A549 treated with DMSO at 1 μM for 4 hours (cell line): ENCODE results near the gene SERF2. TPM values are rescaled to one million over a fixed set of nuclear protein-coding genes. Genes with fewer than 3 reads are reported as not detected.

Experiments
- total RNA-seq: library from RNA; stranded (reverse); fragments of 200-300 nt; extraction: Qiagen RNA extraction; gene quantifications from 5 replicates; pipeline ENCODE4 v1.2.3, GENCODE V29; 2022; ENCODE audit warnings: low read depth

Gene SERF2
- total RNA-seq, result 471 to 668 TPM (median 637 TPM) in 5 replicates

DNA sequence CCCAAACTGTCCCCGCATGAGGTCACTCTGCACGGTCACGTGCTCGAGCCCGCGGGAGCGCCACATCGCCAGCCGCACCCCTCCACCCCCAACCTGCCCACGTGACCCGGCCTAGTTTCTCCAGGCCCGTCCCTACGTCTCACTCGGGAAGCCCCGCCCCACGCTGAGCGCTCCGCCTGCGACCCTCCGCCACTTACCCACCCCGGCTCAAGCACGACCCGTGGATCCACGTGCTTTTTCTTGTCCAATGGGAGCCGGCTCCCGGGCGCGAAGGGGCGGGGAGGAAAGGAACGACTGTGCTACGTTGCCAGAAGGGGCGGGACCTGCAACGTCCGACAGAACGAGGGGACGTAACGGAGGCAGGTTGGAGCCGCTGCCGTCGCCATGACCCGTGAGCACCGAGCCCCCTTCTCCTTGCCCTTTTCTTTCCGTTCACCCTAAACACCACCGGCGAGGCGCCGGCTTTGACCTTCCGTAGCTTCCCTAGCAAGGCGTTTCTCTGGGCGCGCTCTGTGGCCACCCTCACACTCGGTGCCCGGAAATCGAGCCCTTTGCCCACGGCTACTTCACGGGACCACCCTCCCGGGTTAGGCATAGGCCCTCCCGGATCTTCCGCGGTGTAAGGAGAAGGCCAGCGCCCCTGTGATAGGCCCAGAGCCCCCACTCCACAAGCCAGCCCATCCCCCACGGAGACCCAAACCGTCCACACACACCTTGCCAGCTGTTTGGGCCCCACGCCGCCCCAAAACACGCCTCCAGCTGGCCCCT is at the start of gene SERF2:
SERF2 (plus strand) TSS at position 328 of the 768 bp plus-strand sequence; CDS start at position 385, 57 bp downstream.

DNA sequence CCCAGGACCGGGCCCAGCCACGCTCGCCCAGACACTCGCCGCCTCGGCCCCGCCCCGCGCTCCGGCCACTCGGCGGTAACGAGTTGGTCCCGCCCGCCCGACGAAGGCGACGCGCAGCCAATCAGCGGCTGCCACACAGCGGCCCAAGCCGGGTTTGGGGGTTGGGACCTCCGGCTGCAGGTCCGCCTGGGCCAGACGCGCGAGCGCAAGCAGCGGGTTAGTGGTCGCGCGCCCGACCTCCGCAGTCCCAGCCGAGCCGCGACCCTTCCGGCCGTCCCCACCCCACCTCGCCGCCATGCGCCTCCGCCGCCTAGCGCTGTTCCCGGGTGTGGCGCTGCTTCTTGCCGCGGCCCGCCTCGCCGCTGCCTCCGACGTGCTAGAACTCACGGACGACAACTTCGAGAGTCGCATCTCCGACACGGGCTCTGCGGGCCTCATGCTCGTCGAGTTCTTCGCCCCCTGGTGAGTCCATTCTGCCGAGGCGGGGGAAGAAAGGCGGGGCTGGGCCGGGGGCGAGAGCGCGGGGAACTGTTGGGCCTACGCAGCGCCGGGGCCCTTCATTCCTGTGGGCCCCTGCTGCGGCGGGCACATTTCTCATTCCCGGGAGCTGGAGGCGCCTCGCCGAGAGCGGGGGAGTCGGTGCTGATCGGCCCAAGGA is 45.7 kb upstream of the SERF2 start, which contains the start of gene PDIA3:
PDIA3 (plus strand) TSS at position 194 of the 658 bp plus-strand sequence; CDS start at position 296, 102 bp downstream.

DNA sequence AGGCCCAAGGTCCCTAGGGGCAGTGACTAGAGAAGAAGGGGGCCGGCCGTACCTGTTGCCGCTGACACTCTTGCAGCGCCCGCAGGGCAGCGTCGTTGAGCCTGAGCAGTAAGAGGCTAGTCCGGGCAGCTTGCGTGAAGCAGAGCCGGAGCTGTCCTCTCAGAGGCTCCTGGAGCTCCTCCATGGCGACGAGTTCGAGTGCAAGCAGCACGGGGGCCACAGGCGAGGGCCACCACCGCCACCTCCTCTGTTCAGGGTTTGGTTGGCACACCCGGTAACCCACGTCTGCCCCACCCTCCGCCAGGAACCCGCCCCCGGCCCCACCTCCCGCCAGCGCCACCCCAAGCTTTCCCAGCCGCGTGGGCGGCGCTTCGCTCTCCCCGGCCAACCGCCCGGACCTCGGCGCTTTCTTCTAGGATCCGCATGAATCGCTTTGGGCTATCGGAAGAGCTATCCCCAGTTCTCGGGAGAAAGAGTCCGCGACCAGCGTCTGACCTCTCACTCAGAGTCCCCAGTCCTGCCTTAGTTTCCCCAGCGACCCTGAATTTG is 15.3 kb upstream of the SERF2 start, which contains the start of gene ELL3:
ELL3 (minus strand) TSS at position 249 of the 549 bp plus-strand sequence; CDS start at position 184, 65 bp downstream.

DNA sequence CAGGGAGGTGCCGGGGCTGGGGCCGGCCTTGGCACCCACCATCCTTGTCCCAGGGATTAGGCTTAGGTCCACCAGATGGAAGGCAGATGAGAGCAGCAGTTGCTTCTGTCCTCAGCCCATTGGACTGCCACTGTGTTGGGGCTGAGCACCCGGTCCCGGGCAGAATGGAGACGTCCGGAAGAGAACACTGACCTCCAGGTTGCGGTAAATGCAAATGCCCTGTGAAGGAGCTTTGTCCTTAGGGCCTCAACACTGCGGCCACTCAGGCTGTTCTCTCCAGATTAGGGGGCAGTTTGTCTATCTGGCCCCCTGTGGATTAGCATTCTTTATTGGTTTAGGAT is 7.8 kb downstream of the SERF2 start, which contains the start of gene SERINC4:
SERINC4 (minus strand) TSS at position 276 of the 341 bp plus-strand sequence; CDS start at position 42, 234 bp downstream.

DNA sequence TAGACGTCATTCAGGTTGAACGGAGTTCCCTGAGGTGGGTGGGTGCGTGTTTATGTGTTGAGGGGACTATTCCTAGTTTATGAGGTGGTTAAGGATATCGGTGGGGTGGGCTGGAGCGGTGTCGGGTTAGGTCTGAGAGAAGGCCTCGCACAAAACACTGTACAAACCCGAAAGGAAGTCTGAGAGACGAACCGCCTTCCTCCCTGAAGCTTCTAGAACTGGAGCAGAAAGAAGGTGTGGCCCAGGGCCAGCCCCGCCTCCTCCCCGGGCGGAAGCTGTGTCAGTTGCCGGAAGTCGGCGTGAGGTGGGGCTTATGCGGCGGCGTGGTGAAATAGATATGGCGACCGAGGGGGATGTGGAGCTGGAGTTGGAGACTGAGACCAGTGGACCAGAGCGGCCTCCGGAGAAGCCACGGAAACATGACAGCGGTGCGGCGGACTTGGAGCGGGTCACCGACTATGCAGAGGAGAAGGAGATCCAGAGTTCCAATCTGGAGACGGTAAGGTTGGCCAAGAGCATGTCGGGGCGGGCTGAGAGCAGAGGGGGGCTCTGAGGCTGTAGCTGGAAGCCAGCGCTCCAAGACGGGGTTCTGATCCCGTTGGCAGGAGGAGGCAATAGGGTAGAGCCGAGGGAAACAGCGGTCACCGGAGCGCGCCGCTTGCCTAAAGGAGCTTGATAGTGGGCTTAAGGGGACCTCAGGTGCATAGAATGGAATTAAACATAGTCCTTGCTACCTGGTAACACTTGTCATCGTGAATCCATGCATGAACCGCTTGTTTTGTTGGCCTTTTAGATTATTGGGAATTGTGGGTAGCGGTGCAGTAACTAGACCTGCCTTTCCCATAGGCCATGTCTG is 8.4 kb downstream of the SERF2 start, which contains the start of gene HYPK:
HYPK (plus strand) TSS at position 314 of the 856 bp plus-strand sequence; CDS start at position 338, 24 bp downstream.

DNA sequence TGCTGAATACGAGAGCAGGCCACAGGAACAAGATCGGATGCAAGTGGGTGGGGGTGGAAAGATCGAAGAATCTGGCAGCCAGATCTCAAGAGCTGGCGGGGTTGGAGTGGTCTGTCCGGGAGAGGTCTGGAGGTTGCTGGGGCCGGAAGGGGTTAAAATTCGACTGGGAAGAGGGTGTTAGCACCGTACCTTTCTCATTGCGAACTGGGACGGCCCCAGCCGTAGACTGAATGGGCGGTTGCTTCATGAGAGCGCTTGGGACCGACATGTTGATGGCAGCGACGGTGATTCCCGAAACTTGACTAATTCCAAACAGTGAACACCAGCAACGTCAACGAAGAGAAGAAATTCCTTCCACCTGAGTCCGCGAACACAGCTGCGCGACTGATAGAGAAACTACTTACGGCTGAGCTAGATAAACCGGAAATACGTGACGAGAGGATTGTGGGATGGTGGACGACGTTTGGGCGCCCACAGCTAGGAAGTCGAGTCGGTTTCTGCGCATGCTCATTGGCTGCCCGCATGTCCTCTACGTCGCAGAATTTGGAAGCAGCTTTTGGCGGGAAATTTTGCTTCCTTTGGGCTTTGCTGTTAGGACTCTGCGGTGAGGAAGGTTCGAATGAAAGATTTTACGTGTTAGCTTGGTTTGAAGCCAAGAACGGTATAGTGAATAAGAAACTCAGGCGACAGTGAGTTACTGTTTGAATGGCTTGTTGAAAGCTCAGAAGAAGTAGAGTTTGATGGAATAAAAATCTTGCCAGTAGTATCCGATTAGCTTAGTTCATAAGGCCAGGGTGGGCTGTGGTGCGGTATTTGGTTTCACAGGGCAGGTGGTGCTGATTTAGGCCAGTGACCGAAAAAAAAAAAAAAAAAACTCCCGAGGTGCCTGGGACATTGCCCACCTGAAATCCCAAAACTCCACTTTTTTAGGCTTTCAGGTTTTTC is 32.5 kb downstream of the SERF2 start, which contains the start of gene MFAP1:
MFAP1 (minus strand) TSS at position 389 of the 945 bp plus-strand sequence; CDS start at position 268, 121 bp downstream.

DNA sequence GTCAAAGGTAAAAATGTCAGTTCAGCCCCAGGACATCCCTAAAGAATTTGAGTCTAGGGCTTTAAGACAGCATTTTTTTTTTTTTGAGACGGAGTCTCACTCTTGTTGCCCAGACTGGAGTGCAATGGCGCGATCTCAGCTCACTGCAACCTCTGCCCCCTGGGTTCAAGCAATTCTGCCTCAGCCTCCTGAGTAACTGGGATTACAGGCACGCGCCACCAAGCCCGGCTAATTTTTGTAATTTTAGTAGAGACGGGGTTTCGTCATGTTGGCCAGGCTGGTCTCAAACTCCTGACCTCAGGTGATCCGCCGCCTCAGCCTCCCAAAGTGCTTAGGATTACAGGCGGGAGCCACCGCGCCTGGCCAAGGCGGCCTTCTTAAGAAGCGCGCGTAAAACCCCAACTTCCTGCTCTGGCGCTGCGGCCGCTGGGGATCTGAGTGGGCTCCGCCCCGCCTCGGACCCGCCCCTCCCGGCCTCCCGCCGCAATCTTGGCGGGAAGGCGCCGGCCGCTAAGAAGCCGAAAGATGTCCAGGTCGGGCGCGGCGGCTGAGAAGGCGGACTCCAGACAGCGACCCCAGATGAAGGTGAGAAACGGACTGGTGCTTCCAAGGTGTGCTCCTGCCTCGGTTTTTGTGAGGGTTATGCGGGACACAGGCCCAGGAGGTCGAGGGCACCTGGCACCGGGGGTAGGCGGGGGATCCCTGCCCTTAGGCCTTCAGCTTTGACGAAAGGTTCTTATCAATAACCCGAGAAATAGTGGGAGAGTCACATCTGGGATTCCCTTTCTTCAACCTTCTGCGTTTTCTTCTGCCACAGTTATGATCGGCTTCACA is 34.6 kb downstream of the SERF2 start, which contains the start of gene WDR76:
WDR76 (plus strand) TSS at position 495 of the 834 bp plus-strand sequence; CDS start at position 526, 31 bp downstream.

Other genes with a start within 250 kb of the SERF2 start
- gene PPIP5K1, start 202.1 kb upstream of the SERF2 start, total RNA-seq, result 5.3 to 8.8 TPM (median 7.2 TPM) in 5 replicates
- 2.5 to 4.8 TPM (median 4.2 TPM) in 5 replicates for gene CKMT1B, start 198.3 kb upstream of the SERF2 start, total RNA-seq
- 0.02 to 0.23 TPM (median 0.09 TPM) in 5 replicates for gene STRC, start 173.5 kb upstream of the SERF2 start, total RNA-seq
- 0.36 to 1.9 TPM (median 0.69 TPM) in 5 replicates for gene CATSPER2, start 143.5 kb upstream of the SERF2 start, total RNA-seq
- gene CKMT1A, start 98.5 kb upstream of the SERF2 start, total RNA-seq, result 2.2 to 3.1 TPM (median 2.7 TPM) in 5 replicates
- 269 to 374 TPM (median 348 TPM) in 5 replicates for gene PDIA3, start 45.9 kb upstream of the SERF2 start, total RNA-seq
- 0.77 to 1.8 TPM (median 1.6 TPM) in 5 replicates for gene ELL3, start 15.4 kb upstream of the SERF2 start, total RNA-seq
- 0.06 to 0.23 TPM (median 0.12 TPM) in 4 of 5 replicates, not detected in the other for gene SERINC4, start 7.9 kb downstream of the SERF2 start, total RNA-seq
- 3.5 to 12.8 TPM (median 5.2 TPM) in 5 replicates for gene HYPK, start 8.3 kb downstream of the SERF2 start, total RNA-seq
- 25.7 to 28.2 TPM (median 27.4 TPM) in 5 replicates for gene MFAP1, start 32.4 kb downstream of the SERF2 start, total RNA-seq
- gene WDR76, start 34.7 kb downstream of the SERF2 start, total RNA-seq, result 12.4 to 16.3 TPM (median 14.4 TPM) in 5 replicates